BE2C (cell line): ENCODE measurements around the gene CPVL.

Experiments
- DNase-seq: peaks from one replicate; pipeline ENCODE4 v3.0.0-alpha.2; 2020
- H3K27me3 ChIP-seq: fragments of 250-450 bp; sonication (Bioruptor Pico); 2 replicates; pipeline ENCODE4 v1.5.1; 2020; ENCODE audit warnings: mild to moderate bottlenecking
- H3K36me3 ChIP-seq: fragments of 250-450 bp; sonication (Bioruptor Pico); 2 replicates; pipeline ENCODE4 v1.5.1; 2020; ENCODE audit warnings: mild to moderate bottlenecking
- H3K4me1 ChIP-seq: fragments of 250-450 bp; sonication (Bioruptor Pico); 2 replicates; pipeline ENCODE4 v1.5.1; 2020
- H3K4me3 ChIP-seq: 2 replicates; pipeline ENCODE4 v1.5.1; 2011; ENCODE audit warnings: low read depth, low read length
- H3K9me3 ChIP-seq: fragments of 250-450 bp; sonication (Bioruptor Pico); 2 replicates; pipeline ENCODE4 v1.5.1; 2020
- TF ChIP-seq, protein P1 (sequence below): IDR thresholded peaks from 2 replicates; pipeline ENCODE4 v1.5.1; 2012; ENCODE audit warnings: mild to moderate bottlenecking, low read depth, low read length

Gene CPVL

DNA sequence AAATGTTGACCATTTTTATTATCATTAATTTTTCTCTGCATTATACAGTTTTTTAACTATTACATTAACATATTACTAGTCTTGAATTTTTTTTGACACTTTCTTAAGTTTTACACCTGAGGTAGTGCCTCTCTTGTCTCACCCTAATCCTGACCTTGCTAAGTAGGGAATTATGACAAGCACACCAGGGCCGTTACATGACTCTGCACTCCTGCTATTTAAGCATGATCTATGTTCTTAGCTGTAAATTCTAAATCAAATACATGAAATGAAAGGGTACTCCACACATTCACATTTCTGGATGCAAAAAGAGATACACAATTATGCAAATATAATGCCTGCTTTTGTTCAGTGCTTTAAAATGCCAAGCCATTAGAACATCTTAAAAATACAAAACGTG, 23.6 kb downstream of the CPVL start:
- TF ChIP-seq, protein P1, sequence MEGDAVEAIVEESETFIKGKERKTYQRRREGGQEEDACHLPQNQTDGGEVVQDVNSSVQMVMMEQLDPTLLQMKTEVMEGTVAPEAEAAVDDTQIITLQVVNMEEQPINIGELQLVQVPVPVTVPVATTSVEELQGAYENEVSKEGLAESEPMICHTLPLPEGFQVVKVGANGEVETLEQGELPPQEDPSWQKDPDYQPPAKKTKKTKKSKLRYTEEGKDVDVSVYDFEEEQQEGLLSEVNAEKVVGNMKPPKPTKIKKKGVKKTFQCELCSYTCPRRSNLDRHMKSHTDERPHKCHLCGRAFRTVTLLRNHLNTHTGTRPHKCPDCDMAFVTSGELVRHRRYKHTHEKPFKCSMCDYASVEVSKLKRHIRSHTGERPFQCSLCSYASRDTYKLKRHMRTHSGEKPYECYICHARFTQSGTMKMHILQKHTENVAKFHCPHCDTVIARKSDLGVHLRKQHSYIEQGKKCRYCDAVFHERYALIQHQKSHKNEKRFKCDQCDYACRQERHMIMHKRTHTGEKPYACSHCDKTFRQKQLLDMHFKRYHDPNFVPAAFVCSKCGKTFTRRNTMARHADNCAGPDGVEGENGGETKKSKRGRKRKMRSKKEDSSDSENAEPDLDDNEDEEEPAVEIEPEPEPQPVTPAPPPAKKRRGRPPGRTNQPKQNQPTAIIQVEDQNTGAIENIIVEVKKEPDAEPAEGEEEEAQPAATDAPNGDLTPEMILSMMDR: no peak
- H3K4me1 ChIP-seq: no peaks in the 10 kb centered on the region
- no peak for DNase-seq

GRCh38 chr7:29122081-29122480, 24.3 kb downstream of the CPVL start:
- TF ChIP-seq, protein P1: no peak
- H3K4me1 ChIP-seq: no peaks in the 10 kb centered on the region
- no peak for DNase-seq
- no peak overlapping the region for H3K4me3 ChIP-seq
- no peaks in the 10 kb centered on the region for H3K36me3 ChIP-seq
- H3K27me3 ChIP-seq: no peaks in the 10 kb centered on the region
- H3K9me3 ChIP-seq: no peaks in the 10 kb centered on the region

More for the DNA sequence above, 23.6 kb downstream of the CPVL start:
- Histone ChIP-seq H3K27me3 (no peaks in the 10 kb centered on the region), H3K4me3 (no peak overlapping the region), H3K9me3 (no peaks in the 10 kb centered on the region), H3K36me3 (no peaks in the 10 kb centered on the region)

DNA sequence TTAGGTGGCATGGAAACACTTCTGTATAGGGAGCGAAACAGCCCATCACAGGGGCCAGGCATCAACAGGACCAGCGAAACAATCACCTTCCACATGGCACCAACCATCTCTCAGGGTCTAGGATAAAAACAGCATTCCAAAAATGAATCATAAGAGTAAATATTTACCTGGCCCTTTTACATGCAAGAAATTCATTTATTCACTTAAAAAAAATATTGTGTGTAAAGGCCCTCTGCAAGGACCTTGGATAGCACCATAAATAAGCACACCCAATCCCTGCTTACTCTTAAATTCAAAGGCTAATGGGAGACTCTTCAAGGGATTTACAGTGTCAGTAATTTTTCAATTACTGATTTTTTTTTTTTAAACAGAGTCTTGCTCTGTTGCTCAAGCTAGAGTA, 25.4 kb downstream of the CPVL start:
- no peaks in the 10 kb centered on the region for H3K36me3 ChIP-seq
- DNase-seq: no peak
- H3K4me3 ChIP-seq: no peak overlapping the region
- H3K4me1 ChIP-seq: no peaks in the 10 kb centered on the region
- no peaks in the 10 kb centered on the region for H3K27me3 ChIP-seq
- TF ChIP-seq, protein P1: no peak
- no peaks in the 10 kb centered on the region for H3K9me3 ChIP-seq

GRCh38 chr7:29119538-29119937, 26.8 kb downstream of the CPVL start:
- DNase-seq: no peak
- Histone ChIP-seq H3K36me3 (no peaks in the 10 kb centered on the region), H3K27me3 (no peaks in the 10 kb centered on the region), H3K4me3 (no peak overlapping the region), H3K4me1 (no peaks in the 10 kb centered on the region), H3K9me3 (no peaks in the 10 kb centered on the region)
- TF ChIP-seq, protein P1: no peak

DNA sequence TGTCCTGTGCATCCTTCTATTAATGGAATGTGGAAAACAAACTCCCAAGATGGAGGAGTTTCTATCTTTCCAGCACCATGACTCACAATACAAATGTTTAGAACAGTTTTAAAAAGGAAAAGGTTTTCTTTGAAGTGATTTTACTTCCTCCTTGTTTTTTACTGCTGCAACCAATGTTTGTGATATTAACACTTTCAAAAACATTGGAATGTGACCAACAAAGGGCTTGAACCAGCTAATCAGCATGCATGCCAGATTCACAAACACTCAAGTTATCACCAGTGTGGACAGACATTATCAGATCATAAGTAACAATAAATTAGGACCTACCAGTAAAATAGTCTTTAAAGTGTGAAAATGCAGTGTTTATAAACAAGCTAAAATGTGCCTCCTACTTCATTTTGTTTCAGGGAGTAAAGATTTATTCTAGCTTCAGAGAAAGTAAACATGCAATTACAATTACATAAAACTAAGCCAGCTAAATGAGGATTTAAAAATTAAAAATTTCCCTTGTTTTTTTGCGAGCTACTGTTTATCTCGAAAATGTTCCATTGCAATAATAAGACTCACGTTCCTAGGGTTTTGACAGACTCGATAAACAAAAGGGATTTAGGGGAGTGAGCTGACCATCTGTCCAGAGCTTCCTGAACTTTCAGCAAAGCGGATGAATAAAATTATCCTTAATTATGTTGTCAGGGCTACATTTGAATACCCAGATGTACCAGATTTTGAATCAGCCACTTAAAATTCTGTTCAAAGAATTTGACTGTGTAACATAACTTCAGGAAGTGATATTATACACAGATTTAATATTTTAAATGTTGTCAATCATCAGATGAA, 29.8 kb downstream of the CPVL start:
- no peak for DNase-seq
- Histone ChIP-seq H3K36me3 (no peaks in the 10 kb centered on the region), H3K4me3 (no peak overlapping the region), H3K4me1 (no peaks in the 10 kb centered on the region), H3K9me3 (no peaks in the 10 kb centered on the region), H3K27me3 (no peaks in the 10 kb centered on the region)
- TF ChIP-seq, protein P1: no peak

DNA sequence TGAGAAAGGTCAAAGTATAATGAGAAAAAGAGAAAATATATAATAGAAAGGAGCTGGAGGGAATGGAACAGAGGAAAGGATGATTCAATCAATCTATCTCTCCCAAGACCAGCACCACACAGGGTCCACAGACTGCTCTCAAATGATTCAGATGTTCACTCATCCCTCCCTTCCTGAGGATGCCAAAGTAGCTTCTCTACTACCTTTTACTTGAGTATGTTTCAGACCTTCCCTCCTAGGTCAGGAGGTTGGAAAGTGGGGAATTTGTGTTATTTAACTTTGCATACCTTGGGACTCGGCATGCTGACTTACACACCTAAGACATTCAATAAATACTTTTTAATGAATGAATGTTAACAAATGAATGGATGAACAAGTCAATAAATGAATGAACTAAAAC, 30.6 kb downstream of the CPVL start:
- no peak for DNase-seq
- no peaks in the 10 kb centered on the region for H3K4me1 ChIP-seq
- H3K4me3 ChIP-seq: no peak overlapping the region
- no peaks in the 10 kb centered on the region for H3K36me3 ChIP-seq
- TF ChIP-seq, protein P1: no peak
- H3K9me3 ChIP-seq: no peaks in the 10 kb centered on the region
- H3K27me3 ChIP-seq: no peaks in the 10 kb centered on the region
